Brain microvascular endothelial cell (primary cell): ENCODE data around the gene IL15RA.

ENCODE experiments used
- DNase-seq: peaks from one replicate; pipeline ENCODE4 v3.0.0-alpha.2; 2020
- H3K27ac ChIP-seq: fragments of 250-450 bp; sonication (Bioruptor Pico); 2 replicates; pipeline ENCODE4 v1.5.1; 2020; ENCODE audit warnings: mild to moderate bottlenecking, moderate library complexity
- H3K27me3 ChIP-seq: fragments of 250-450 bp; sonication (Bioruptor Pico); replicated peaks from 2 replicates; pipeline ENCODE4 v1.5.1; 2020; ENCODE audit warnings: mild to moderate bottlenecking
- H3K36me3 ChIP-seq: fragments of 250-450 bp; sonication (Bioruptor Pico); replicated peaks from 2 replicates; pipeline ENCODE4 v1.5.1; 2020; ENCODE audit warnings: mild to moderate bottlenecking
- H3K4me3 ChIP-seq: 2 replicates; pipeline ENCODE4 v1.5.1; 2011; ENCODE audit warnings: low read depth, mild to moderate bottlenecking, control low read depth, low read length, moderate library complexity
- CTCF ChIP-seq: IDR thresholded peaks from 2 replicates; pipeline ENCODE4 v1.5.1; 2011; ENCODE audit warnings: low read depth, mild to moderate bottlenecking, moderate library complexity, low read length, control low read depth, inconsistent platforms; ENCODE audit errors: missing control alignments
- in situ Hi-C: cut with HindIII; loops from 2 replicates; pipeline ENCODE4 v1.10.0; 2017; ENCODE audit warnings: low sequenced_read_pairs, low pct_ligation_motif_present

Gene IL15RA

DNA sequence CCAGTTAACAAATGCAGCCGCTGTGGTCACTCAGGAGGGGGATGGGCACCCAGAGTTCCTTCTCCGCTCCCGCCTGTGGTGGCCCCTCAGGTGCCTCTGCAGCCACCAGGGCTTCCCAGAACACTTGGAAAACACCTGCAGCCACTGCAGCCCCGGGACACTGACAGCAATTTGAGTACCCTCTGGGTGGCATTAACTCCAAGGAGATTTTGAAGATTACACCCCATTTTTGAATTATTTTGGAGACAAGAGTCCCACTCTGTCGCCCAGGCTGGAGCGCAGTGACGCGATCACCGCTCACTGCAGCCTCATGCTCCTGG, 32.2 kb downstream of the IL15RA start:
- in situ Hi-C loops = no loop called here
- TF ChIP-seq CTCF = no peak
- no peak for DNase-seq
- H3K27ac ChIP-seq = peak overlapping the region; percentile 84
- H3K36me3 ChIP-seq = no peaks in the 10 kb centered on the region
- no peak overlapping the region for H3K4me3 ChIP-seq
- no peaks in the 10 kb centered on the region for H3K27me3 ChIP-seq

- in situ Hi-C loops = no loop called here
- no peak for TF ChIP-seq CTCF
- no peaks in the 10 kb centered on the region for H3K27me3 ChIP-seq
- no peak overlapping the region for H3K4me3 ChIP-seq
- DNase-seq = peak; percentile 98
- H3K27ac ChIP-seq = peak overlapping the region; percentile 84
- H3K36me3 ChIP-seq = no peaks in the 10 kb centered on the region
Observed at GRCh38 chr10:5944389-5945189, 32.8 kb downstream of the IL15RA start.

DNA sequence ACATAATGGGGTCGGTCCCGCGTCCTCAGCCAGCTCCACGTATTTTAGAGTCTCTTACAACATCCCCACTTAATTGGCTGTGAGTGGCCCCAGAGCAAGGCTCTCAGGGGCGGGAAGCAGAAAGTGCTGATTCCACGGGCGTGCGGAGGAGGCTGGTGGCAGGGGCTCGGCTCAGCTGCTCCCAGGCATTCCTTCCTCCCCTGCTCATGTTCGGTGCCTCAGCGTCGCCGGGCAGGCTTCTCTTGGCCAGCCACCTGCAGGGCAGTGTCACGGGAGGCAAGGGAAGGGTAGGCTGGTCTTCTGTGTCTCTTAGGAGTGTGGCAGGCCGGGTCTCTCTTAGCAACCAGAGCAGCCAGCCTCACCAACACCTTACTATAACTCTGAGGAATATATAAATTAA, 33.8 kb downstream of the IL15RA start:
- Histone ChIP-seq H3K36me3 (peaks cover under 1% of the 10 kb centered on the region), H3K27ac (peak overlapping the region; percentile 84), H3K27me3 (no peaks in the 10 kb centered on the region), H3K4me3 (no peak overlapping the region)
- no peak for TF ChIP-seq CTCF
- in situ Hi-C loops = no loop called here
- no peak for DNase-seq

DNA sequence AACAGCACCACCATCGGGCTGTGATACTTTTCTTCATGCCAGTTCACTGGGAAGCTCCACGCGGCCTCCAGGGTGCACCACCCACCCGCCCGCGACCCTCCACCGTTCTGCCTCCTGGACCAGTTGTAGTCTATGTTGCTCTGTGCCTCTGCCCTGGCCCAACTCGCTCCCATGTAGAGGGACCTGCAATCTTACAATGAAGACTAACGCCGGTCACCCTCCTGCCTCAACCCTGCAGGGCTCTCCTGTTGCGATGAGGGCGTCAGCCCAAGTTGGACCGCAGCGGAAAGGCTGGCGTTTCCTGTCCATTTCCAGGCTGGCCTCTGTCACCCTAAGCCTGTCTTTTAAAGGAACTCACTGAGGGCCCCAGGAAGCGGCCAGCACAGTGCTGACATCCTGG, 34.9 kb downstream of the IL15RA start:
- Histone ChIP-seq H3K27ac (no peak overlapping the region), H3K4me3 (no peak overlapping the region), H3K27me3 (no peaks in the 10 kb centered on the region), H3K36me3 (peaks cover 9% of the 10 kb centered on the region)
- no peak for TF ChIP-seq CTCF
- in situ Hi-C loops = no loop called here
- DNase-seq = no peak

DNA sequence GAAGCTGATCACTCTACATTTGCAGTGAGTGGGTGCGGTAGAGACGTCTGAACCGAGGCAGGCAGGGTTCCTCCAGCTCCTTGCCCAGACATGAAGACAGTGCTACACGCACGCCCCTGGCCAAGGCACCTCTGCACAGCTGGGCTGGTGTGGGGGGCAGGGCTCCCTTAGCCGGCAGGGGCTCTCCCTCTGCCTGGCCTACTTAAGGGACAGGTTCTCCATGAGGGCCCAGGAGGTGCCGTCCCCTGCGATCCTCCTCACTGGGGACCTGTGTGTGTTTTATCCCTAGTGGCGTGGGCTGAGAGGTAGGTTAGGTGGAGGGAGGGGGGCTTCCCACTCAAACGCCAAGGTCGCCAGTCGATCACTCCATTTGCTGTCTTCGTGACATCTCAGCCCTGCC, 35.3 kb downstream of the IL15RA start:
- Histone ChIP-seq H3K27ac (no peak overlapping the region), H3K4me3 (no peak overlapping the region), H3K36me3 (peaks cover 12% of the 10 kb centered on the region), H3K27me3 (no peaks in the 10 kb centered on the region)
- TF ChIP-seq CTCF = no peak
- no peak for DNase-seq
- in situ Hi-C loops = no loop called here

- no peak for DNase-seq
- Histone ChIP-seq H3K4me3 (no peak overlapping the region), H3K27ac (no peak overlapping the region), H3K36me3 (peaks cover 16% of the 10 kb centered on the region), H3K27me3 (no peaks in the 10 kb centered on the region)
- in situ Hi-C loops = no loop called here
- no peak for TF ChIP-seq CTCF
Observed at GRCh38 chr10:5941579-5941978, 35.8 kb downstream of the IL15RA start.
